ENCODE measurements around the gene CEL.

GRCh38 chr9:133029994-133030316 lies 31.8 kb upstream of the CEL start:
- TF ChIP-seq ZNF707 (tag by site-specific recombination; IDR thresholded peaks at IDR 0.05) = no peak
- TF ChIP-seq CTCF (tag by site-specific recombination; IDR thresholded peaks at IDR 0.05) = no peak
- TF ChIP-seq SETDB1 (IDR thresholded peaks at IDR 0.05; ENCODE audit: insufficient read length, low read length) = no peak
- TF ChIP-seq WT1 (tag by site-specific recombination; IDR thresholded peaks at IDR 0.05) = no peak
- no peak for TF ChIP-seq KLF8 (tag by site-specific recombination; IDR thresholded peaks at IDR 0.05)
- no peak for TF ChIP-seq ATF2 (tag by site-specific recombination; IDR thresholded peaks at IDR 0.05; ENCODE audit: low read depth)
- no peak for TF ChIP-seq ZNF580 (tag by site-specific recombination; IDR thresholded peaks at IDR 0.05)
- no peak for TF ChIP-seq PRDM1 (tag by site-specific recombination; IDR thresholded peaks at IDR 0.05)

All from HEK293 (cell line).